Subcutaneous adipose tissue (tissue), 4 donors: Measurements from ENCODE around the gene NR6A1. TPM values are rescaled to one million over a fixed set of nuclear protein-coding genes. Genes with fewer than 3 reads are reported as not detected.

ENCODE experiments used
- total RNA-seq, 4 donors: library from RNA; depleted of rRNA; stranded (reverse); fragments of >200 nt; gene quantifications; one replicate each; pipeline ENCODE4 v1.1.0, GENCODE V29; 2016
- TF ChIP-seq, protein P1 (sequence below): fragments of 450-650 bp; IDR thresholded peaks from one replicate; pipeline ENCODE4 v1.5.1; 2016; ENCODE audit warnings: low read depth, mild to moderate bottlenecking, control low read depth, antibody characterized with exemption, moderate library complexity

NR6A1 gene
- total RNA-seq, 4 donors from 2014 or later = 0.65 to 4.4 (median 1.6) TPM

- TF ChIP-seq, protein P1, sequence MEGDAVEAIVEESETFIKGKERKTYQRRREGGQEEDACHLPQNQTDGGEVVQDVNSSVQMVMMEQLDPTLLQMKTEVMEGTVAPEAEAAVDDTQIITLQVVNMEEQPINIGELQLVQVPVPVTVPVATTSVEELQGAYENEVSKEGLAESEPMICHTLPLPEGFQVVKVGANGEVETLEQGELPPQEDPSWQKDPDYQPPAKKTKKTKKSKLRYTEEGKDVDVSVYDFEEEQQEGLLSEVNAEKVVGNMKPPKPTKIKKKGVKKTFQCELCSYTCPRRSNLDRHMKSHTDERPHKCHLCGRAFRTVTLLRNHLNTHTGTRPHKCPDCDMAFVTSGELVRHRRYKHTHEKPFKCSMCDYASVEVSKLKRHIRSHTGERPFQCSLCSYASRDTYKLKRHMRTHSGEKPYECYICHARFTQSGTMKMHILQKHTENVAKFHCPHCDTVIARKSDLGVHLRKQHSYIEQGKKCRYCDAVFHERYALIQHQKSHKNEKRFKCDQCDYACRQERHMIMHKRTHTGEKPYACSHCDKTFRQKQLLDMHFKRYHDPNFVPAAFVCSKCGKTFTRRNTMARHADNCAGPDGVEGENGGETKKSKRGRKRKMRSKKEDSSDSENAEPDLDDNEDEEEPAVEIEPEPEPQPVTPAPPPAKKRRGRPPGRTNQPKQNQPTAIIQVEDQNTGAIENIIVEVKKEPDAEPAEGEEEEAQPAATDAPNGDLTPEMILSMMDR = no peak
Observed at GRCh38 chr9:124768334-124768733, 2.8 kb downstream of the NR6A1 start.

DNA sequence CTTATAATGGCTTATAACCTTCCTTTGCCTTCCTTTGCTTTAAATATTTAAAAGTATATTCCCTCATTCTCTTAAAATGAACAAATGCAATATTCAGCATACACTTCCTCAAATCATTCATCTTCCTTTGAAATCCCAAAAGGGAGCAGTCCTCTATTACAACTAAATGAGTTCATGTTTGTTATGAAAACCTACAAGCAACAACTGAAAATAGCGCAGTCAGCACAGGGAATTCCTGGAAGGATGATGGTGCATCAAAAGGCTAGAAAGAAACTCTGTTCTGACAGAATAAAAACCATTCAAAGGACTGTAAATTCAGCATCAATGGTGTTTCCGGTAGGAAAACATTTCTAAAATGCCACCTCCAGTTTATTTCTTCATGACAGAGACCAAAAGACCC is 3.3 kb downstream of the NR6A1 start:
- TF ChIP-seq, protein P1 = no peak

- TF ChIP-seq, protein P1 = no peak
Observed at GRCh38 chr9:124766815-124767554, 4.1 kb downstream of the NR6A1 start.

GRCh38 chr9:124766326-124766725 is 4.8 kb downstream of the NR6A1 start:
- TF ChIP-seq, protein P1 = no peak

GRCh38 chr9:124765439-124765835 is 5.7 kb downstream of the NR6A1 start:
- TF ChIP-seq, protein P1 = no peak

DNA sequence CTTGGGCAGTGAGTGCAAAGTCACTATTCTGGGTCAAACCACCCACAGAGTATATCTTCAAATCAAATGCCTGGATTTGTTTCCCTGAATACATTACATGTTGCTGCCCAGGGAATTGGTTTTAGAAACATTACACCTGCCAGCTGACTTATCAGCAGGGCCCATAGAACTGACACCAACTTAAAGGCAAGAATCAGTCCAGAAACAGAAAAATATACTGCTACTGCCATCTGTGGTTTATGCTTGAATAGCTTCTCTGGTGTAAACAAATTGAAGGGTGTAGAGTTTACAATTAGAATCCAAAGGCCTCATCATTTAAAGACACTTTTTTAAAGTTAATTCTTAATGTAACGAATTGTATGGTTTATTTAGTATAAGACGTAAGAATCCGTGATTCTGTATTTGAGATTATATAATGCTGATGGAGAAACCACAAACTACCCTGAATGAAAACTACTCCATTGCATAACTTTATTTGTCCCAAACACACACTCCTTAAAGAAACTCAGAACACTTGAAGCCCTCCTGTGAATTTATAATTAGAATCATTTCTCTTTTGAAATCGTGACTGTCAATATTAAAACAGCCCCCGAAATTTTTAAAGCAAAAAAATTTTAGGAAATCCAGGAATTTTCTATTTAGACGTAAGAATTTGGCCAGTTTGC is 6.2 kb downstream of the NR6A1 start:
- TF ChIP-seq, protein P1 = no peak

GRCh38 chr9:124762633-124763032 is 8.5 kb downstream of the NR6A1 start:
- TF ChIP-seq, protein P1 = no peak
